ENCODE measurements around the gene SMCO4.
"Not testable (repeated sequence)": the region's sequence is repeated elsewhere in the genome, so short reads cannot be mapped to it uniquely, and the experiment has no call there.

Gene SMCO4

GRCh38 chr11:93540896-93541553 lies 2.2 kb downstream of the SMCO4 start:
- Histone ChIP-seq H3K4me1 (ENCODE audit: control insufficient read depth, insufficient read depth, low read length) (peaks cover 31% of the 10 kb centered on the region), H3K9me3 (ENCODE audit: control insufficient read depth, insufficient read depth, low read depth, low read length) (no peaks in the 10 kb centered on the region), H3K27me3 (ENCODE audit: control insufficient read depth, insufficient read depth, low read length) (no peaks in the 10 kb centered on the region), H3K4me3 (ENCODE audit: low read depth, low read length) (no peak overlapping the region), H3K9ac (ENCODE audit: low read length) (no peak overlapping the region), H3K27ac (ENCODE audit: low read depth, low read length) (no peak overlapping the region), H3K36me3 (ENCODE audit: control insufficient read depth, insufficient read depth, low read length) (no peaks in the 10 kb centered on the region)

- H3K4me1 ChIP-seq (ENCODE audit: control insufficient read depth, insufficient read depth, low read length), result peaks cover 26% of the 10 kb centered on the region
These were observed 2.9 kb downstream of the SMCO4 start for GRCh38 chr11:93540337-93540736.

GRCh38 chr11:93537767-93538261 lies 5.4 kb downstream of the SMCO4 start:
- peaks cover 14% of the 10 kb centered on the region for H3K4me1 ChIP-seq (ENCODE audit: control insufficient read depth, insufficient read depth, low read length)

More at GRCh38 chr11:93540337-93540736, 2.9 kb downstream of the SMCO4 start:
- Histone ChIP-seq H3K27ac (ENCODE audit: low read depth, low read length) (no peak overlapping the region), H3K36me3 (ENCODE audit: control insufficient read depth, insufficient read depth, low read length) (no peaks in the 10 kb centered on the region), H3K4me3 (ENCODE audit: low read depth, low read length) (no peak overlapping the region), H3K9me3 (ENCODE audit: control insufficient read depth, insufficient read depth, low read depth, low read length) (no peaks in the 10 kb centered on the region), H3K27me3 (ENCODE audit: control insufficient read depth, insufficient read depth, low read length) (no peaks in the 10 kb centered on the region), H3K9ac (ENCODE audit: low read length) (no peak overlapping the region)

GRCh38 chr11:93537049-93537448 lies 6.1 kb downstream of the SMCO4 start:
- no peak overlapping the region for H3K27ac ChIP-seq (ENCODE audit: low read depth, low read length)
- peaks cover 14% of the 10 kb centered on the region for H3K4me1 ChIP-seq (ENCODE audit: control insufficient read depth, insufficient read depth, low read length)
- no peak overlapping the region for H3K9ac ChIP-seq (ENCODE audit: low read length)
- H3K36me3 ChIP-seq (ENCODE audit: control insufficient read depth, insufficient read depth, low read length), result no peaks in the 10 kb centered on the region
- no peaks in the 10 kb centered on the region for H3K9me3 ChIP-seq (ENCODE audit: control insufficient read depth, insufficient read depth, low read depth, low read length)
- H3K27me3 ChIP-seq (ENCODE audit: control insufficient read depth, insufficient read depth, low read length), result no peaks in the 10 kb centered on the region
- H3K4me3 ChIP-seq (ENCODE audit: low read depth, low read length), result no peak overlapping the region

More at GRCh38 chr11:93537767-93538261, 5.4 kb downstream of the SMCO4 start:
- H3K9ac ChIP-seq (ENCODE audit: low read length), result no peak overlapping the region
- no peaks in the 10 kb centered on the region for H3K36me3 ChIP-seq (ENCODE audit: control insufficient read depth, insufficient read depth, low read length)
- H3K9me3 ChIP-seq (ENCODE audit: control insufficient read depth, insufficient read depth, low read depth, low read length), result no peaks in the 10 kb centered on the region
- H3K27ac ChIP-seq (ENCODE audit: low read depth, low read length), result no peak overlapping the region
- H3K27me3 ChIP-seq (ENCODE audit: control insufficient read depth, insufficient read depth, low read length), result no peaks in the 10 kb centered on the region
- no peak overlapping the region for H3K4me3 ChIP-seq (ENCODE audit: low read depth, low read length)

- Histone ChIP-seq H3K36me3 (ENCODE audit: control insufficient read depth, insufficient read depth, low read length) (no peaks in the 10 kb centered on the region), H3K9me3 (ENCODE audit: control insufficient read depth, insufficient read depth, low read depth, low read length) (no peaks in the 10 kb centered on the region), H3K27me3 (ENCODE audit: control insufficient read depth, insufficient read depth, low read length) (no peaks in the 10 kb centered on the region), H3K9ac (ENCODE audit: low read length) (no peak overlapping the region), H3K4me3 (ENCODE audit: low read depth, low read length) (no peak overlapping the region), H3K4me1 (ENCODE audit: control insufficient read depth, insufficient read depth, low read length) (peaks cover 14% of the 10 kb centered on the region), H3K27ac (ENCODE audit: low read depth, low read length) (no peak overlapping the region)
These were observed 6.9 kb downstream of the SMCO4 start for GRCh38 chr11:93536101-93536861.

- H3K27me3 ChIP-seq (ENCODE audit: control insufficient read depth, insufficient read depth, low read length); H3K27ac ChIP-seq (ENCODE audit: low read depth, low read length); H3K4me3 ChIP-seq (ENCODE audit: low read depth, low read length); H3K36me3 ChIP-seq (ENCODE audit: control insufficient read depth, insufficient read depth, low read length); H3K9ac ChIP-seq (ENCODE audit: low read length); H3K9me3 ChIP-seq (ENCODE audit: control insufficient read depth, insufficient read depth, low read depth, low read length): not testable (repeated sequence)
- H3K4me1 ChIP-seq (ENCODE audit: control insufficient read depth, insufficient read depth, low read length), result peaks cover 16% of the 10 kb centered on the region
These were observed 7.6 kb downstream of the SMCO4 start for GRCh38 chr11:93535578-93535977.

GRCh38 chr11:93532806-93533205 lies 10.4 kb downstream of the SMCO4 start:
- Histone ChIP-seq H3K27ac (ENCODE audit: low read depth, low read length) (no peak overlapping the region), H3K9ac (ENCODE audit: low read length) (no peak overlapping the region), H3K4me1 (ENCODE audit: control insufficient read depth, insufficient read depth, low read length) (peaks cover 27% of the 10 kb centered on the region), H3K9me3 (ENCODE audit: control insufficient read depth, insufficient read depth, low read depth, low read length) (no peaks in the 10 kb centered on the region), H3K27me3 (ENCODE audit: control insufficient read depth, insufficient read depth, low read length) (no peaks in the 10 kb centered on the region), H3K36me3 (ENCODE audit: control insufficient read depth, insufficient read depth, low read length) (no peaks in the 10 kb centered on the region), H3K4me3 (ENCODE audit: low read depth, low read length) (no peak overlapping the region)

- Histone ChIP-seq H3K27me3 (ENCODE audit: control insufficient read depth, insufficient read depth, low read length) (no peaks in the 10 kb centered on the region), H3K36me3 (ENCODE audit: control insufficient read depth, insufficient read depth, low read length) (no peaks in the 10 kb centered on the region), H3K9ac (ENCODE audit: low read length) (no peak overlapping the region), H3K27ac (ENCODE audit: low read depth, low read length) (no peak overlapping the region), H3K4me1 (ENCODE audit: control insufficient read depth, insufficient read depth, low read length) (peaks cover 27% of the 10 kb centered on the region), H3K9me3 (ENCODE audit: control insufficient read depth, insufficient read depth, low read depth, low read length) (no peaks in the 10 kb centered on the region), H3K4me3 (ENCODE audit: low read depth, low read length) (no peak overlapping the region)
These were observed 10.9 kb downstream of the SMCO4 start for GRCh38 chr11:93532281-93532789.

GRCh38 chr11:93530468-93530826 lies 12.7 kb downstream of the SMCO4 start:
- Histone ChIP-seq H3K9ac (ENCODE audit: low read length) (no peak overlapping the region), H3K27ac (ENCODE audit: low read depth, low read length) (no peak overlapping the region), H3K4me1 (ENCODE audit: control insufficient read depth, insufficient read depth, low read length) (peaks cover 16% of the 10 kb centered on the region), H3K9me3 (ENCODE audit: control insufficient read depth, insufficient read depth, low read depth, low read length) (no peaks in the 10 kb centered on the region), H3K4me3 (ENCODE audit: low read depth, low read length) (no peak overlapping the region), H3K27me3 (ENCODE audit: control insufficient read depth, insufficient read depth, low read length) (no peaks in the 10 kb centered on the region), H3K36me3 (ENCODE audit: control insufficient read depth, insufficient read depth, low read length) (no peaks in the 10 kb centered on the region)

GRCh38 chr11:93529707-93530467 lies 13.3 kb downstream of the SMCO4 start:
- no peaks in the 10 kb centered on the region for H3K27me3 ChIP-seq (ENCODE audit: control insufficient read depth, insufficient read depth, low read length)
- H3K4me1 ChIP-seq (ENCODE audit: control insufficient read depth, insufficient read depth, low read length), result peaks cover 20% of the 10 kb centered on the region
- no peaks in the 10 kb centered on the region for H3K36me3 ChIP-seq (ENCODE audit: control insufficient read depth, insufficient read depth, low read length)
- 0 out of 2 replicates have a peak overlapping the region, but pooled peaks have one; percentile 32 for H3K27ac ChIP-seq (ENCODE audit: low read depth, low read length)
- H3K4me3 ChIP-seq (ENCODE audit: low read depth, low read length), result no peak overlapping the region
- no peak overlapping the region for H3K9ac ChIP-seq (ENCODE audit: low read length)
- no peaks in the 10 kb centered on the region for H3K9me3 ChIP-seq (ENCODE audit: control insufficient read depth, insufficient read depth, low read depth, low read length)

All from HUES6 (cell line).